Vagina (tissue), 2 donors: ENCODE results near the gene MRPL28. TPM values are rescaled to one million over a fixed set of nuclear protein-coding genes. Genes with fewer than 3 reads are reported as not detected.
"Not testable (repeated sequence)": the region's sequence is repeated elsewhere in the genome, so short reads cannot be mapped to it uniquely, and the experiment has no call there.

Experiments
- DNase-seq, 2 donors: peaks; one replicate each; pipeline ENCODE4 v3.0.0-alpha.2; 2017; ENCODE audit errors: extremely low spot score in 2 of 2
- H3K27ac ChIP-seq: fragments of 200-600 bp; sonication (generic); one replicate; pipeline ENCODE4 v1.5.1; 2019
- H3K27me3 ChIP-seq: fragments of 200-600 bp; sonication (generic); one replicate; pipeline ENCODE4 v1.5.1; 2019
- H3K36me3 ChIP-seq, 2 donors: fragments of 200-600 bp; sonication (generic); one replicate each; pipeline ENCODE4 v1.5.1; 2017 to 2019
- H3K4me1 ChIP-seq: fragments of 200-600 bp; sonication (generic); one replicate; pipeline ENCODE4 v1.5.1; 2019
- H3K4me3 ChIP-seq, 2 donors: fragments of 200-600 bp; sonication (generic); 1 replicate in 1 of 2; 2 replicates in 1 of 2; pipeline ENCODE4 v1.5.1; 2016 to 2019
- H3K9me3 ChIP-seq: fragments of 200-600 bp; sonication (generic); one replicate; pipeline ENCODE4 v1.5.1; 2019
- CTCF ChIP-seq, 3 experiments: fragments of 450-650 bp in 2 of 3; fragments of 200-600 bp in 1 of 3; sonication (generic) in 1 of 3; IDR thresholded peaks; one replicate each; pipeline ENCODE4 v1.5.1; 2017 to 2019; ENCODE audit warnings: antibody characterized with exemption in 3 of 3, mild to moderate bottlenecking in 2 of 3, moderate library complexity in 2 of 3
- POLR2A ChIP-seq, 2 donors: fragments of 450-650 bp; IDR thresholded peaks; one replicate each; pipeline ENCODE4 v1.6.1; 2017; ENCODE audit warnings: antibody characterized with exemption in 2 of 2, mild to moderate bottlenecking in 2 of 2, moderate library complexity in 2 of 2
- POLR2AphosphoS5 ChIP-seq, 2 donors: sonication (generic); formaldehyde crosslinking; IDR thresholded peaks; one replicate each; pipeline ENCODE4 v1.9.0; 2017; ENCODE audit warnings: antibody characterized with exemption in 2 of 2, mild to moderate bottlenecking in 2 of 2, low read depth in 1 of 2; ENCODE audit not compliant: insufficient read depth in 1 of 2
- intact Hi-C: fragments of 100-400 bp; cut with DNase I; formaldehyde crosslinking; loops from one replicate; pipeline ENCODE4 v1.15.1; 2023
- total RNA-seq: library from RNA; depleted of rRNA; stranded (reverse); fragments of >200 nt; gene quantifications from one replicate; pipeline ENCODE4 v1.2.3, GENCODE V29; 2016

MRPL28 gene
- total RNA-seq, 1 donor from 2014 or later, result 96.5 TPM

- H3K4me3 ChIP-seq, result peak overlapping the region; percentile 65 to 73
- intact Hi-C loops, result loop anchor here (2.0 kb wide), 1 partner anchor 117 kb away; the partner anchor contains the start of gene FAM234A
- peaks cover 27% of the 10 kb centered on the region for H3K4me1 ChIP-seq
- no peaks in the 10 kb centered on the region for H3K36me3 ChIP-seq
- H3K27ac ChIP-seq, result peak overlapping the region; percentile 72
- H3K9me3 ChIP-seq, result no peaks in the 10 kb centered on the region
- H3K27me3 ChIP-seq, result no peaks in the 10 kb centered on the region
- DNase-seq, result no peak
- TF ChIP-seq POLR2A (IDR thresholded peaks at IDR 0.05), result no peak
- TF ChIP-seq CTCF (IDR thresholded peaks at IDR 0.05), result no peak
- TF ChIP-seq POLR2AphosphoS5 (IDR thresholded peaks at IDR 0.05; ENCODE audit: insufficient read depth in 1 of 2, low read depth in 1 of 2), result no peak
Measured at GRCh38 chr16:351804-352520, 18.4 kb downstream of the MRPL28 start.

- intact Hi-C loops, result no loop called here
Measured at GRCh38 chr16:350203-350602, 20.1 kb downstream of the MRPL28 start.

GRCh38 chr16:349211-349610 is 21.1 kb downstream of the MRPL28 start:
- H3K27me3 ChIP-seq, result no peaks in the 10 kb centered on the region
- no peak for DNase-seq
- H3K4me3 ChIP-seq, result no peak overlapping the region
- TF ChIP-seq POLR2A (IDR thresholded peaks at IDR 0.05) (no peak), POLR2AphosphoS5 (IDR thresholded peaks at IDR 0.05; ENCODE audit: insufficient read depth in 1 of 2, low read depth in 1 of 2) (no peak), CTCF (IDR thresholded peaks at IDR 0.05) (no peak)
- peaks cover 27% of the 10 kb centered on the region for H3K4me1 ChIP-seq
- no peaks in the 10 kb centered on the region for H3K9me3 ChIP-seq
- intact Hi-C loops, result no loop called here
- H3K36me3 ChIP-seq, result peaks cover 0 to 20% of the 10 kb centered on the region in 2 donors
- H3K27ac ChIP-seq, result no peak overlapping the region

More at GRCh38 chr16:350203-350602, 20.1 kb downstream of the MRPL28 start:
- no peak for DNase-seq
- no peak for TF ChIP-seq CTCF (IDR thresholded peaks at IDR 0.05)
- TF ChIP-seq POLR2AphosphoS5 (IDR thresholded peaks at IDR 0.05; ENCODE audit: insufficient read depth in 1 of 2, low read depth in 1 of 2), result no peak
- no peak for TF ChIP-seq POLR2A (IDR thresholded peaks at IDR 0.05)
- H3K36me3 ChIP-seq, result peaks cover 0 to 13% of the 10 kb centered on the region in 2 donors
- no peak overlapping the region for H3K27ac ChIP-seq
- H3K9me3 ChIP-seq, result no peaks in the 10 kb centered on the region
- no peaks in the 10 kb centered on the region for H3K27me3 ChIP-seq
- H3K4me3 ChIP-seq, result no peak overlapping the region
- peaks cover 27% of the 10 kb centered on the region for H3K4me1 ChIP-seq

- DNase-seq, H3K9me3 ChIP-seq, H3K4me3 ChIP-seq, H3K27ac ChIP-seq, H3K27me3 ChIP-seq, intact Hi-C loops: not testable (repeated sequence)
- H3K4me1 ChIP-seq, result peaks cover 22% of the 10 kb centered on the region
- peaks cover 0 to 27% of the 10 kb centered on the region in 2 donors for H3K36me3 ChIP-seq
Measured at GRCh38 chr16:348495-348894, 21.8 kb downstream of the MRPL28 start.

GRCh38 chr16:347203-347602 is 23.1 kb downstream of the MRPL28 start:
- intact Hi-C loops, result no loop called here

More at GRCh38 chr16:347203-347602, 23.1 kb downstream of the MRPL28 start:
- Histone ChIP-seq H3K27me3 (no peaks in the 10 kb centered on the region), H3K27ac (no peak overlapping the region), H3K4me1 (peaks cover 17% of the 10 kb centered on the region), H3K36me3 (peaks cover 0 to 27% of the 10 kb centered on the region in 2 donors), H3K9me3 (no peaks in the 10 kb centered on the region), H3K4me3 (no peak overlapping the region)
- no peak for DNase-seq
- TF ChIP-seq POLR2A (IDR thresholded peaks at IDR 0.05), result no peak
- TF ChIP-seq CTCF (IDR thresholded peaks at IDR 0.05), result no peak
- no peak for TF ChIP-seq POLR2AphosphoS5 (IDR thresholded peaks at IDR 0.05; ENCODE audit: insufficient read depth in 1 of 2, low read depth in 1 of 2)
